ENCODE results near the gene BOC. TPM values are rescaled to one million over a fixed set of nuclear protein-coding genes. Genes with fewer than 3 reads are reported as not detected.

The BOC gene
- polyA plus RNA-seq, 1 experiment: 17.7 TPM

DNA sequence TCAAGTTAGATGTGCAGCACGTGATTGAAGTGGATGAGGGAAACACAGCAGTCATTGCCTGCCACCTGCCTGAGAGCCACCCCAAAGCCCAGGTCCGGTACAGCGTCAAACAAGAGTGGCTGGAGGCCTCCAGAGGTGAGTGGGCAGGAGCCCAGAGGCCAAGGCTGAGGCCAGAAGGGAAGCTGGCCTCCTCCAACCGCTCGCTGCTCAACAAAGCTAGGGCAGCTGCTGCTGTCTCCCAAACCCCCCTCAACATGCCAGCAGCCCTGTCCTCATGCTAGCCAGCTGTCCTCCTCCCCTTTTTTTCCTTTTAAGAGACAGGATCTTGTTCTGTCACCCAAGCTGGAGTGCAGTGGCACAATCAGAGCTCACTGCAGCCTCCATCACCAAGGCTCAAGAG lies 57.0 kb downstream of the BOC start:
- H3K36me3 ChIP-seq (ENCODE audit: control insufficient read depth, insufficient read depth, low read length): peaks cover 25% of the 10 kb centered on the region
- TF ChIP-seq, protein P1, sequence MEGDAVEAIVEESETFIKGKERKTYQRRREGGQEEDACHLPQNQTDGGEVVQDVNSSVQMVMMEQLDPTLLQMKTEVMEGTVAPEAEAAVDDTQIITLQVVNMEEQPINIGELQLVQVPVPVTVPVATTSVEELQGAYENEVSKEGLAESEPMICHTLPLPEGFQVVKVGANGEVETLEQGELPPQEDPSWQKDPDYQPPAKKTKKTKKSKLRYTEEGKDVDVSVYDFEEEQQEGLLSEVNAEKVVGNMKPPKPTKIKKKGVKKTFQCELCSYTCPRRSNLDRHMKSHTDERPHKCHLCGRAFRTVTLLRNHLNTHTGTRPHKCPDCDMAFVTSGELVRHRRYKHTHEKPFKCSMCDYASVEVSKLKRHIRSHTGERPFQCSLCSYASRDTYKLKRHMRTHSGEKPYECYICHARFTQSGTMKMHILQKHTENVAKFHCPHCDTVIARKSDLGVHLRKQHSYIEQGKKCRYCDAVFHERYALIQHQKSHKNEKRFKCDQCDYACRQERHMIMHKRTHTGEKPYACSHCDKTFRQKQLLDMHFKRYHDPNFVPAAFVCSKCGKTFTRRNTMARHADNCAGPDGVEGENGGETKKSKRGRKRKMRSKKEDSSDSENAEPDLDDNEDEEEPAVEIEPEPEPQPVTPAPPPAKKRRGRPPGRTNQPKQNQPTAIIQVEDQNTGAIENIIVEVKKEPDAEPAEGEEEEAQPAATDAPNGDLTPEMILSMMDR (IDR thresholded peaks at IDR 0.05; ENCODE audit: insufficient read depth, low read depth, low read length): no peak
- no peak for DNase-seq (ENCODE audit: low read depth)
- H3K4me3 ChIP-seq (ENCODE audit: low read depth, low read length): no peak overlapping the region
- no peaks in the 10 kb centered on the region for H3K27me3 ChIP-seq (ENCODE audit: control insufficient read depth, insufficient read depth, low read length)
- POLR2A ChIA-PET: no interaction called here
- CTCF ChIA-PET: interaction anchor here (0.8 kb wide), 1 partner anchor 12 kb away, joined by 3 read pairs; no protein-coding TSS in a partner anchor

DNA sequence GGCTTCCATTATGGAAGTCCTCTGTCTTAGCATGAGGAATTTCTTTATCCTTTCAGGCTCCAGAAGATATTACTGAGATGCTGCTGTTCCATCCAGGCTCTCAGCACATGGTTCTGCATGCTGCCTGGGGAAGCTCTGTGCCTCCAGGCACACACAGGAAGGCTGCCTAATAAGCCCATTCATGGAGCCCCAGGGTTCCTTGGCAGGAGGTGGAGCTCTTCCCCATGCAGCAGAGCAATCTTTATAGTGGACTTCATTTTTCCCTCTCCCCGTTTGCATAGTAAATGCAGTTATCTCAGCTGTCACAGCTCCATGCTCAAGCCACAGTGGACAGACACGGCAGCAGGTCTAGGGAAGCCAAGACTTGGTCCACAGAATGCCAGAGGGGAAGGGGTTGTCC lies 57.6 kb downstream of the BOC start:
- POLR2A ChIA-PET: no interaction called here
- Histone ChIP-seq H3K4me3 (ENCODE audit: low read depth, low read length) (no peak overlapping the region), H3K36me3 (ENCODE audit: control insufficient read depth, insufficient read depth, low read length) (peaks cover 25% of the 10 kb centered on the region), H3K27me3 (ENCODE audit: control insufficient read depth, insufficient read depth, low read length) (no peaks in the 10 kb centered on the region)
- DNase-seq (ENCODE audit: low read depth): no peak
- CTCF ChIA-PET: interaction anchor here (0.8 to 1.4 kb wide), 3 partner anchors 10 to 29 kb away, joined by 3 to 4 read pairs (median 3); no protein-coding TSS in a partner anchor
- TF ChIP-seq, protein P1 (IDR thresholded peaks at IDR 0.05; ENCODE audit: insufficient read depth, low read depth, low read length): no peak

DNA sequence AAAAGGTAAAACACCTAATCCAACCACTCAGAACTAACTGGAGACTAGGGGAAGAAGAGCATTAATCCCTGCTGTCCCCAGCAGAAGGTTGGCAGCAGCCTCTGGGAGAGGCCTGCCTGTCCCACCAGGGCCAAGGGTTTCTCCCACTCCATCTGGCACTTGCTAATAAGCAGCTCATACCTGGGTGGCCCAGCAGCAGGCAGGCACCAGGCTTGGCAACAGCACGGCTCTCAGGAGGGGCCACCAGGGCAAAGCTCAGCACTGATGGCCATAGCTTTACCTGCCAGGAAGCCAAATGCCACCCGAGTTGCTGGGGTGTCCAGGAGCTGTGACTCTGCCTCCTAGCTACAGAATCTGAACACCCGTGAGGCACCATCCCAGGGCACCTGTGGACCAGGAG lies 58.3 kb downstream of the BOC start:
- no peak for DNase-seq (ENCODE audit: low read depth)
- TF ChIP-seq, protein P1 (IDR thresholded peaks at IDR 0.05; ENCODE audit: insufficient read depth, low read depth, low read length): no peak
- ChIA-PET CTCF (interaction anchor here (0.7 to 1.4 kb wide), 4 partner anchors 11 to 487 kb away, joined by 3 to 4 read pairs (median 3); no protein-coding TSS in a partner anchor), POLR2A (no interaction called here)
- Histone ChIP-seq H3K4me3 (ENCODE audit: low read depth, low read length) (no peak overlapping the region), H3K27me3 (ENCODE audit: control insufficient read depth, insufficient read depth, low read length) (no peaks in the 10 kb centered on the region), H3K36me3 (ENCODE audit: control insufficient read depth, insufficient read depth, low read length) (peaks cover 25% of the 10 kb centered on the region)

DNA sequence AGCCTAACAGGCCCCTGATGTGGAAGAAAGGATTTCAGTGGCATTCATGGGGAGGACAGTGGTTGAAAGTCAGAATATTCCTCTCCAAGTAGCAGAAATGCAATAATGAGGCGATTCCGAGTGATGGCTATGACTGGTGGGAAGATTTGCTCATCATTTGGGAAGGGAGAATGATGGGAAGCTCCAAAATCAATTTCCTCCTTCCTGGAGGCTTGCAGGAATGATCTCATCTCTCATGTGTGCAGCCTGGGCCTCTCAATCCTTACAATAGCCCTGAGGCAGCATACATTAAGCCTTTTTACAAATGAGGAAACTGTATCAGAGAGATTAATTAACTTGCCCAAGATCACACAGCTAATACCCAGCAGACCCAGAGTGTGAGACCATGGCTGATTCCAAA lies 58.7 kb downstream of the BOC start:
- no peak for DNase-seq (ENCODE audit: low read depth)
- CTCF ChIA-PET: interaction anchor here (0.7 to 1.4 kb wide), 3 partner anchors 11 to 486 kb away, joined by 3 to 4 read pairs (median 3); no protein-coding TSS in a partner anchor

DNA sequence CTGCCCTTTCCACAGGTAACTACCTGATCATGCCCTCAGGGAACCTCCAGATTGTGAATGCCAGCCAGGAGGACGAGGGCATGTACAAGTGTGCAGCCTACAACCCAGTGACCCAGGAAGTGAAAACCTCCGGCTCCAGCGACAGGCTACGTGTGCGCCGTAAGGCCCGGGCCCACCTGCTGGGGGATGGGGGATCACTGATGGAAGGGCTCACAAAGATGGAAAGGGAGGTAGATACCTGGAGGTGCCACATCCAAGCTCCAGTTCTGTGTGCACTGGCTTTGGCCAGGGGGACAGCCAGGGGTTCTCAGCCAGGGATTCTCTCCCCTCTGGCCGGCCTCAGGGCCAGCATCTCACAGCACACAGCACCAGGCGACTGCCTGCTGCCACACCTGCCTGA lies 59.4 kb downstream of the BOC start:
- CTCF ChIA-PET: no interaction called here
- POLR2A ChIA-PET: no interaction called here

More for the DNA sequence above, 58.7 kb downstream of the BOC start:
- peaks cover 26% of the 10 kb centered on the region for H3K36me3 ChIP-seq (ENCODE audit: control insufficient read depth, insufficient read depth, low read length)
- H3K27me3 ChIP-seq (ENCODE audit: control insufficient read depth, insufficient read depth, low read length): no peaks in the 10 kb centered on the region
- POLR2A ChIA-PET: no interaction called here
- TF ChIP-seq, protein P1 (IDR thresholded peaks at IDR 0.05; ENCODE audit: insufficient read depth, low read depth, low read length): no peak
- H3K4me3 ChIP-seq (ENCODE audit: low read depth, low read length): no peak overlapping the region

More for the DNA sequence above, 59.4 kb downstream of the BOC start:
- Histone ChIP-seq H3K36me3 (ENCODE audit: control insufficient read depth, insufficient read depth, low read length) (peaks cover 26% of the 10 kb centered on the region), H3K27me3 (ENCODE audit: control insufficient read depth, insufficient read depth, low read length) (no peaks in the 10 kb centered on the region), H3K4me3 (ENCODE audit: low read depth, low read length) (no peak overlapping the region)
- TF ChIP-seq, protein P1 (IDR thresholded peaks at IDR 0.05; ENCODE audit: insufficient read depth, low read depth, low read length): no peak
- no peak for DNase-seq (ENCODE audit: low read depth)
